HAP-1 (cell line): ENCODE measurements around the gene TAS2R42.
A peak's percentile ranks its signal among the peaks of the same experiment; 100 is the strongest.

Source experiments
- DNase-seq, 2 experiments: peaks; one replicate each; pipeline ENCODE4 v3.0.0-alpha.2; 2016 to 2020; ENCODE audit warnings: low spot score in 2 of 2
- H3K27me3 ChIP-seq: fragments of 250-450 bp; sonication (Bioruptor Pico); 2 replicates; pipeline ENCODE4 v1.5.1; 2020; ENCODE audit warnings: low read depth, mild to moderate bottlenecking, moderate library complexity
- H3K36me3 ChIP-seq: fragments of 250-450 bp; sonication (Bioruptor Pico); replicated peaks from 2 replicates; pipeline ENCODE4 v1.5.1; 2020; ENCODE audit warnings: mild to moderate bottlenecking
- H3K4me1 ChIP-seq: fragments of 250-450 bp; sonication (Bioruptor Pico); 2 replicates; pipeline ENCODE4 v1.5.1; 2020; ENCODE audit warnings: mild to moderate bottlenecking
- H3K4me3 ChIP-seq: fragments of 250-450 bp; sonication (Bioruptor Pico); 2 replicates; pipeline ENCODE4 v1.5.1; 2020; ENCODE audit warnings: mild to moderate bottlenecking, moderate library complexity
- H3K9me3 ChIP-seq: fragments of 250-450 bp; sonication (Bioruptor Pico); 2 replicates; pipeline ENCODE4 v1.5.1; 2020; ENCODE audit warnings: mild to moderate bottlenecking, moderate library complexity
- in situ Hi-C: fragments of 300-500 bp; cut with MboI; formaldehyde crosslinking; loops from 3 replicates; pipeline ENCODE4 v1.14.3; 2020; ENCODE audit warnings: low sequenced_read_pairs, inconsistent platforms, mixed read lengths

Gene TAS2R42

DNA sequence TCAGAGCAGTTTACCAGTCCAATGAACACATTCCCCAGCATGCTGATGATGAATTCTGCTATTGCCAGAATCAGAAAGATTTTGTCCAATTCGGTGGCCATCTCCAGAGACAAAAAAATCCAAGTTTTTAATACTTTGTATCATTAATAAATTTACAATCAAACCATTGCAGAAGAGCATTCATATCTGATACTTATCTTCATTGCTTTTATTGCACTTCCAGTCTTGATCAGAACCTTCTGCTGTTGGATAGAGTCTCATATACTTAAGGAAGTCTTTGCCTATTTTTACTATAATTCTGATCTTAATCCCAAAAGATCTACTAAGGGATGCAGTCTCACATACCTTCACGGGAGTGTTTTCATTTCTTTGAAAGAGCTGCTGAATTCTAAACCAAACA lies at the start of gene TAS2R42:
TSS of gene TAS2R42 (minus strand) at position 101 of the 400 bp plus-strand sequence. CDS start at position 101, 0 bp downstream.
- DNase-seq, result no peak
- Histone ChIP-seq H3K4me3 (no peak within 1 kb of the TSS), H3K27me3 (0 out of 2 replicates have a peak, but pooled peaks cover 2% of the 10 kb centered on the region), H3K36me3 (no peaks in the 10 kb centered on the region), H3K9me3 (no peaks in the 10 kb centered on the region), H3K4me1 (no peaks in the 10 kb centered on the region; the same call in 1 of the 2 replicates)
- in situ Hi-C loops, result no loop called here

DNA sequence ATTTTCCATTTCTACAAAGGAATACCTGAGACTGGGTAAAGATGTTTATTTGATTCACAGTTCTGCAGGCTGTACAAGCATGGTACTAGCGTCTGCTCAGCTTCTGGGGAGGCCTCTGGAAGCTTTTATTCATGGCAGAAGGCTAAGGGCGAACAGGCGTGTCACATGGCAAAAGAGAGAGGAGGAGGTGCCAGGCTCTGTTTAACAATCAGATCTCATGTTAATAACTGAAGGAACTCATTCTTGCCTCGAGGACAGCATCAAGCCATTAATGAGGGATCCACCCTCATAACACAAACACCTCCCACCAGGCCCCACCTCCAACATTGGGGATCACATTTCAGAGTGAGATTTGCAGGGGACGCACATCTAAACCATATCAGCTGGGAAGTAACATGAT lies 46.8 kb upstream of the TAS2R42 start:
- Histone ChIP-seq H3K4me3 (no peak overlapping the region), H3K9me3 (no peaks in the 10 kb centered on the region), H3K36me3 (no peaks in the 10 kb centered on the region), H3K4me1 (no peaks in the 10 kb centered on the region), H3K27me3 (no peaks in the 10 kb centered on the region)
- DNase-seq, result no peak
- in situ Hi-C loops, result no loop called here

DNA sequence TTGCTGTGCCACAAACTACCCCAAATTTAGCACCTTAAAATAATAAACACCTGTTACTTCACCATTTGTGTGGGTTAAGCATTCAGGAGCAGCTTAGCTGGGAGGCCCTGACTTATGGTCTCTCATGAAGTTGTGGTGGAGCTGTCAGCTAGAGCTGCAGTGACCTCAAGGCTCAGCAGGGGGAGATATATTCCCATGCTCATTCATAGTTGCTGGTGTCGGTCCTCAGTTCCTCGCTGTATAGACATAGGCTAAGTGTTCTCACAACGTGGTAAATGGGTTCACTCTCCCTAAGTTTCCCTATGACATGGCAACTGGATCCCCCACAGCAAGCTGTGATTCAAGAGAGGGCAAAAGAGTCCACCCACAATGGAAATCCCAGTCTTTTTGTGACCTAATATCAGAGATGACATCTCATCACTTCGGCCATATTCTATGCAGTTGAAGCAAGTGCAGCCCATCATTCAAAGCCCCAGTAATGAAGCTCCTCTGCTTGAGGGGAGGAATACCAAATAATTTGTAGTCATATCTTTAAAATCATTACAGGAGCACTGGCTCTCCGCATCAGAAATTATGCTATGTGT lies 41.7 kb upstream of the TAS2R42 start:
- Histone ChIP-seq H3K36me3 (no peaks in the 10 kb centered on the region), H3K4me3 (no peak overlapping the region), H3K4me1 (no peaks in the 10 kb centered on the region), H3K9me3 (no peaks in the 10 kb centered on the region), H3K27me3 (no peaks in the 10 kb centered on the region)
- peak; percentile 60 to 71 for DNase-seq
- in situ Hi-C loops, result loop anchor here (10.0 kb wide), 1 partner anchor 256 kb away; no protein-coding TSS in a partner anchor

DNA sequence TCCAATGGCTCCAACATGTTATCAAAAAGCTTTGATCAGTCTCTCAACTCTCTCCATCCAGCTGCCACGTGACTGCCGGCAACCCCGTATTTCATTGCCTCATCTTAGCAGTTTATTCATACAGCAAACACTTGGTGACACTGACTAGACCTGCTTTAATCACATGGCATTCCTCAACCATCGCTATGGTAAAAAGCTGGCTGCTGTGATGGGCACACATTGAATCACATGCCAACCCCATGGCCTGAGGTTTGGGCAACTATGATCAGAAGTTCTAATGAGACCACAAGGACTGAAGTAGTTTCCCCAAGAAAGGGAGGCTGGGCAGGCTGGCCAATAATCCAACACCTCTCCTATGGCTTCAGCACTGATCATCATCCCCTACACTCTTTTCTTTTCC lies 40.6 kb upstream of the TAS2R42 start:
- no peaks in the 10 kb centered on the region for H3K27me3 ChIP-seq
- no peaks in the 10 kb centered on the region for H3K4me1 ChIP-seq
- no peak for DNase-seq
- H3K36me3 ChIP-seq, result no peaks in the 10 kb centered on the region
- H3K4me3 ChIP-seq, result no peak overlapping the region
- H3K9me3 ChIP-seq, result no peaks in the 10 kb centered on the region
- in situ Hi-C loops, result loop anchor here (10.0 kb wide), 1 partner anchor 257 kb away; no protein-coding TSS in a partner anchor

DNA sequence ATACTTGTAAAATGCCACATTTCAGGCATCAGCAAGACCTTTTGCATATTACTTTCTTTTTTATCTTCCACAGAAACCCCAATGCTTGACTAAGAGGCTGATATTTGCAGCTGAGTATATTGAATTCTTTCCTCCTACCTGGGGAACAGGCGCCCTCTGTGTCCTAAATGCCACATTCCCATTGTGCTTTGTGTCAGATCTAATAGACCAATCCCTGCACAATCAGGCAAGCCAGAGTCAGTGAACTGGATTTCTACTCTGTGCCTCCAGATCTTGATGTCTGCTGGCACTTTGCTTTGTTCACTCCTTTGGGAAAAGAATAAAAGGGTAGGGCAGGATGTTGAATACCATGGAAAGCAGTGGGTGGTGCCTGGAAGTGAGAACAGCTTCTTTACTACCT lies 22.4 kb upstream of the TAS2R42 start:
- Histone ChIP-seq H3K4me3 (no peak overlapping the region), H3K4me1 (no peaks in the 10 kb centered on the region; the same call in 1 of the 2 replicates), H3K27me3 (no peaks in the 10 kb centered on the region), H3K9me3 (no peaks in the 10 kb centered on the region), H3K36me3 (no peaks in the 10 kb centered on the region)
- in situ Hi-C loops, result no loop called here
- DNase-seq, result no peak

GRCh38 chr12:11204173-11204572 lies 17.4 kb upstream of the TAS2R42 start:
- Histone ChIP-seq H3K36me3 (no peaks in the 10 kb centered on the region), H3K27me3 (no peaks in the 10 kb centered on the region), H3K9me3 (no peaks in the 10 kb centered on the region), H3K4me1 (no peaks in the 10 kb centered on the region; the same call in 1 of the 2 replicates), H3K4me3 (no peak overlapping the region)
- DNase-seq, result no peak
- in situ Hi-C loops, result no loop called here

- in situ Hi-C loops, result no loop called here
Measured at GRCh38 chr12:11202811-11203210, 16.1 kb upstream of the TAS2R42 start.

DNA sequence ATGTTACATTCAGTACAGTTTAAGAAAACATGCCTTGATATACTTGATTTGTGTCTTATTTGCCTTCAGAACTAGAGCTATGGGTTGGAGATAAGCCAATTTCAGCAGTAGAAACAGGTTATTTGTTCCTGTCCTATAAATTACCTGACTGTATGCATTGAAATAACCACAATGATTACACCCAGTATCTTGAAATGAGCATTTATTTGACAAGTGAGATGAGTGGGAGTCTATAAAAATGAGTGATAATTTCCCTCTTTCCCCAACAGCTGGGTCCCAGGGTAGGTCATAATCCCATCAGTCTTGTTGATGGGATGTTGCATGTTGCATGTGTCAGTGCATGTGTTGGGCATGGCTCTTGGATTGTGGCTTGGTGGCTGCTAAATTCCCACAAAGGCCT lies 3.7 kb downstream of the TAS2R42 start:
- no peak overlapping the region for H3K4me3 ChIP-seq
- no peaks in the 10 kb centered on the region for H3K4me1 ChIP-seq
- H3K36me3 ChIP-seq, result no peaks in the 10 kb centered on the region
- H3K9me3 ChIP-seq, result no peaks in the 10 kb centered on the region
- in situ Hi-C loops, result no loop called here
- H3K27me3 ChIP-seq, result no peaks in the 10 kb centered on the region
- DNase-seq, result no peak

More at GRCh38 chr12:11202811-11203210, 16.1 kb upstream of the TAS2R42 start:
- Histone ChIP-seq H3K9me3 (no peaks in the 10 kb centered on the region), H3K4me1 (no peaks in the 10 kb centered on the region; the same call in 1 of the 2 replicates), H3K27me3 (no peaks in the 10 kb centered on the region), H3K36me3 (no peaks in the 10 kb centered on the region), H3K4me3 (no peak overlapping the region)
- no peak for DNase-seq

DNA sequence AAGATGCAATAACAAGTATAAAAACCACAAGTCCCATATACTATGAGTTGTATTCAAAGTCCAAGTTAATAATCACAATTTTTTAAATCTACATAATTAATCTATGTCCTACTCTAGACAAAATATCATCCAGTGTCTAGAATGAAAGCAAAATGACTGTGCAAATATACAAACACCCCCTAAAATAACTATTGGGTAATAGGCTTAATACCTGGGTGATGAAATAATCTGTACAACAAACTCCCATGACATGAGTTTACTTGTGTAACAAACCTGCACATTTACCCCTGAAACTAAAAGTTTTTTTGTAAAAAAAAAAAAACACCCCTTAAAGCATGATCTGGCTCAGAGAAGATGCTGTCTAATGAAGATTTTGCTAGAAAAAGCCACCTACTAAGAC lies 4.2 kb downstream of the TAS2R42 start:
- in situ Hi-C loops, result no loop called here
- Histone ChIP-seq H3K4me1 (no peaks in the 10 kb centered on the region), H3K27me3 (no peaks in the 10 kb centered on the region), H3K4me3 (no peak overlapping the region), H3K36me3 (no peaks in the 10 kb centered on the region), H3K9me3 (no peaks in the 10 kb centered on the region)
- DNase-seq, result no peak

DNA sequence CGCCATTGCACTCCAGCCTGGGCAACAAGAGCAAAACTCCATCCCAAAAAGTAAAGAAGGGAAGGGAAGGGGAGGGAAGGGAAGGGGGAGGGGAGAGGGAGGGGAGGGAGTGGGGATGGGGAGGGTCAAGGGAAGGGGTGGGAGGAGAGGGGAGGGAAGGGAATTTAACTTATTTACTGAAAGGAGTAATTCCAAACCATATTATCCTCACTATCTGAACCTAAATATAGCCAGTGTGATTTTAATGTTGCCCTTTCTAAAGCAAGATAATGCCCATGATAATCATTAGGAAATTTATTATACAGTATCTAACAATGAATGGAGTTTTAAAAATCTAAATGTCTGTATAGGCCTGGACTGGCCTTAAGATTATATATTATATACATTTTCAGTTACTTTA lies 8.5 kb downstream of the TAS2R42 start:
- no peak for DNase-seq
- in situ Hi-C loops, result no loop called here
- no peaks in the 10 kb centered on the region for H3K9me3 ChIP-seq
- no peaks in the 10 kb centered on the region for H3K36me3 ChIP-seq
- peaks cover 10% of the 10 kb centered on the region for H3K4me1 ChIP-seq
- H3K27me3 ChIP-seq, result no peaks in the 10 kb centered on the region
- H3K4me3 ChIP-seq, result no peak overlapping the region

- peaks cover 21% of the 10 kb centered on the region for H3K4me1 ChIP-seq
- DNase-seq, result peak in 1 of 2 experiments; percentile 72
- no peaks in the 10 kb centered on the region; the same call in 1 of the 2 replicates for H3K36me3 ChIP-seq
- H3K27me3 ChIP-seq, result no peaks in the 10 kb centered on the region
- H3K9me3 ChIP-seq, result no peaks in the 10 kb centered on the region
- in situ Hi-C loops, result no loop called here
- H3K4me3 ChIP-seq, result no peak overlapping the region
Measured at GRCh38 chr12:11174022-11174421, 12.7 kb downstream of the TAS2R42 start.

DNA sequence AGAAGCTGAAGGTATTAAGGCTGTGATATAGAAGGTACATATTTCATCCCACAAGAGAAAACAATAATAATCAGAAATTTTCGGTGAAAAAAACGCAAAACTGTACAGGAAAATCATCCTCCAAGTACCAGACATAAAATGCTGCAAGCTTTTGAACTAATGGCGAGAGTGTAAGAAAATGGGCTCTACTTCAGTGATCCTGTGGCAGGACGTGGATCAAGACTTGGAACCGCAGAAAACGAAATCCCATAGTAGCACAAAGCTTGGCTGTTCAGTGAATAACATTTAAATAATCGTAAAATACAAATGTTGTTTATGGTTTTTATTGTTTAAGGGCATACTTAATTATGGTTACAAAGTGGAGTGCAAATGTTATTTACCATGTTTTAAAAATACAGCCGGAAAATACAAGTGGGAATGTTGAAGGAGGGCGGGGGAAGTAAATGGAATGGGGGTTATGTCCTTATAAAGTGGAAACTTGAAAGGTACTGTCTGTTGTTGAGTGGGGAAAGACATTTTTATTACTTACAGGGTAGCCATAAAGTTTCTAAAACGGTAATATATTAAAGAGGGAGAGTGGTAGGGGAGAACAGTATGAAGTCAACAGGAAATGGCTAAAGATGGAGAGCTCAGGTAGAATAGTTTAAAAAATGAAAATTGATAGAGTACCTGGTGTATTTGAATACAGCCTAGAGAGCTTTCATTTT lies 14.6 kb downstream of the TAS2R42 start:
- H3K36me3 ChIP-seq, result no peaks in the 10 kb centered on the region; the same call in none of the 2 replicates
- peak in 1 of 2 experiments; percentile 38 for DNase-seq
- H3K9me3 ChIP-seq, result no peaks in the 10 kb centered on the region
- H3K4me3 ChIP-seq, result peak overlapping the region; percentile 88
- H3K27me3 ChIP-seq, result no peaks in the 10 kb centered on the region
- peaks cover 27% of the 10 kb centered on the region for H3K4me1 ChIP-seq
- in situ Hi-C loops, result no loop called here

- Histone ChIP-seq H3K27me3 (no peaks in the 10 kb centered on the region), H3K36me3 (no peaks in the 10 kb centered on the region; the same call in none of the 2 replicates), H3K4me3 (peak within 1 kb of the TSS; percentile 88), H3K4me1 (peaks cover 27% of the 10 kb centered on the region), H3K9me3 (no peaks in the 10 kb centered on the region)
- in situ Hi-C loops, result no loop called here
- DNase-seq, result peak; percentile 90 to 93
Measured at GRCh38 chr12:11171145-11171968, 15.4 kb downstream of the TAS2R42 start, which contains the start of gene SMIM10L1. TSS of gene SMIM10L1 (plus strand) at chr12:11171194. CDS start at chr12:11171357, 163 bp downstream.
